Esophagus squamous epithelium (tissue), 4 donors: ENCODE measurements around the gene EPC2.

ENCODE experiments used
- CTCF ChIP-seq, 6 experiments: fragments of 450-650 bp in 4 of 6; fragments of 200-600 bp in 2 of 6; sonication (generic) in 2 of 6; IDR thresholded peaks; one replicate each; pipeline ENCODE4 v1.5.1; 2016 to 2019; ENCODE audit warnings: antibody characterized with exemption in 6 of 6, mild to moderate bottlenecking in 4 of 6, moderate library complexity in 4 of 6
- POLR2A ChIP-seq, 4 donors: fragments of 450-650 bp; IDR thresholded peaks; one replicate each; pipeline ENCODE4 v1.6.1; 2017; ENCODE audit warnings: antibody characterized with exemption in 4 of 4, mild to moderate bottlenecking in 4 of 4, moderate library complexity in 3 of 4

GRCh38 chr2:148764815-148765214 lies 120.3 kb downstream of the EPC2 start:
- TF ChIP-seq CTCF (IDR thresholded peaks at IDR 0.05) = no peak
- TF ChIP-seq POLR2A (IDR thresholded peaks at IDR 0.05) = no peak
